NT2/D1 (cell line): ENCODE measurements around the gene OR10G7.

Experiments
- SUZ12 ChIP-seq: IDR thresholded peaks from 2 replicates; pipeline ENCODE4 v1.6.1; 2011; ENCODE audit not compliant: insufficient read length, insufficient read depth; ENCODE audit errors: extremely low read depth
- YY1 ChIP-seq: IDR thresholded peaks from 2 replicates; pipeline ENCODE4 v1.6.1; 2011; ENCODE audit not compliant: insufficient read length, insufficient read depth
- ZNF274 ChIP-seq: IDR thresholded peaks from 2 replicates; pipeline ENCODE4 v1.6.1; 2011; ENCODE audit warnings: mild to moderate bottlenecking, low read depth, low read length

GRCh38 chr11:124075492-124075840 is 34.3 kb upstream of the OR10G7 start:
- TF ChIP-seq SUZ12 (no peak), ZNF274 (no peak), YY1 (no peak)
